ENCODE results near the gene IDE. TPM values are rescaled to one million over a fixed set of nuclear protein-coding genes. Genes with fewer than 3 reads are reported as not detected.

IDE gene
- 18.2 TPM for total RNA-seq

DNA sequence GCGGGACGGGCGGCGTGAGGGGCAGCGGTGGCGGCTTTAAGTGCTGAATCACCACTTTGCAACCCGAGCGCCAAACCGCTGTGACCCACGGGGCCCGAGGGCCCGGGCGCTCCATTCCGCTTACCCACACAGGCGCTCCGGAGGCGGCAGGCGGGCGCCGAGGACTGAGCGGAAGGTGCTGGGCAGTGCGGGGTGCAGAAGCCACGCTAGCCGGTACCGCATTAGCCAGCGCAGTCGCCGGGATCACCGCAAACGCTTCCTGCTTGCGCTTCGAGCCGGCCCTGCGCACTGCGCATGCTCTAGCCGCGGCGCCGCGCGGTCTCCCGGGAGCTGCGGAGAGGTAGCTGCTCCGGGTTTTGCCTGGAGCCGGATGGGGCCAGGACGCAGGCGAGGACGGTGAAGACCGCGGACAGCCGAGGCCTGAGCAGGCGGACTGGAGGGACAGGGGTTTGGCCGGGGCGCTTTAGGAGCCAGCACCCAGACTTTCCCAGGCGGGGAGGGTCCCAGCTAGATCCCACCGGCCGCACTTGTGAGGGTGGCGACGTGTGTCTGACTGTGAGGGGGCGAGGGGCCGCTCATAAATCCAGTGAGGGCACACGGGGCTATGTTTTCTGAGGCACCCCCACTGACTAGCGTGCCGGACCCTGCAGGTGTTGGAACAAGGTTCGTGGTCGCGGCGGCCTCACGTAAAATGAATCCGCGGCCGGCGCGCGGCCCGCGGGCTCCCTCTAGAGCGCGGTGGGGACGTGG is at the start of gene IDE:
IDE (minus strand) TSS at position 296 of the 750 bp plus-strand sequence; CDS start at position 222, 74 bp downstream.

DNA sequence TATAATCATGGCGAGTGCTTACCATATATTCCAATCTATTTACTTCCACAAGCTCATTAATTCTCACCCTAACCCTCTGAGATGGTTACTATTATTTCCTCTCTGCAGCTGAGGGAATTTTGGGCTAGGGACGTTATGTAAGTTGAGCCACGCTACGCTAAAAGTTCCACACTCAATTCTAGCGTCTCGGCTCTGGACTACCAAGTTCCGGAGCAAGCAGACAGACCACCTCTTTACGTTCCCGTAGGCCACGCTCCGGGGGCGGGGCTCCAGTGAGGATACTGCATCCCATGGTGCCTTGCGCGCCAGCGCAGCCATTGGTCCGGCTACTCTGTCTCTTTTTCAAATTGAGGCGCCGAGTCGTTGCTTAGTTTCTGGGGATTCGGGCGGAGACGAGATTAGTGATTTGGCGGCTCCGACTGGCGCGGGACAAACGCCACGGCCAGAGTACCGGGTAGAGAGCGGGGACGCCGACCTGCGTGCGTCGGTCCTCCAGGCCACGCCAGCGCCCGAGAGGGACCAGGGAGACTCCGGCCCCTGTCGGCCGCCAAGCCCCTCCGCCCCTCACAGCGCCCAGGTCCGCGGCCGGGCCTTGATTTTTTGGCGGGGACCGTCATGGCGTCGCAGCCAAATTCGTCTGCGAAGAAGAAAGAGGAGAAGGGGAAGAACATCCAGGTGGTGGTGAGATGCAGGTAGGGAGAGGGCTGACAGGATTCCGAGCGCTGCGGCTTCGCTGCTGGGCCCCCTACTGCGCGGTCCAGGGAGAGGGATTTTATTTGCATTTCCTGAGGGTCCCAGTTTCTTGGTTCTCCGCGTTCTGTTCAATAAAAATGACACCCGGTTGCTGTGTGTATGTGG is 19.1 kb upstream of the IDE start, which contains the start of gene KIF11:
KIF11 (plus strand) TSS at position 370 of the 858 bp plus-strand sequence; CDS start at position 616, 246 bp downstream.

Other genes with a start within 250 kb of the IDE start
- 12.0 TPM for gene KIF11, start 19.0 kb upstream of the IDE start, total RNA-seq
- gene HHEX, start 115.9 kb upstream of the IDE start, total RNA-seq: 5.3 TPM

All from metanephros (tissue), 1 donor.